ENCODE data around the gene C18orf63. TPM values are rescaled to one million over a fixed set of nuclear protein-coding genes. Genes with fewer than 3 reads are reported as not detected.

The C18orf63 gene
- total and polyA plus RNA-seq, 3 donors from 2014 or later: 9.8 to 22.1 (median 13.7) TPM

DNA sequence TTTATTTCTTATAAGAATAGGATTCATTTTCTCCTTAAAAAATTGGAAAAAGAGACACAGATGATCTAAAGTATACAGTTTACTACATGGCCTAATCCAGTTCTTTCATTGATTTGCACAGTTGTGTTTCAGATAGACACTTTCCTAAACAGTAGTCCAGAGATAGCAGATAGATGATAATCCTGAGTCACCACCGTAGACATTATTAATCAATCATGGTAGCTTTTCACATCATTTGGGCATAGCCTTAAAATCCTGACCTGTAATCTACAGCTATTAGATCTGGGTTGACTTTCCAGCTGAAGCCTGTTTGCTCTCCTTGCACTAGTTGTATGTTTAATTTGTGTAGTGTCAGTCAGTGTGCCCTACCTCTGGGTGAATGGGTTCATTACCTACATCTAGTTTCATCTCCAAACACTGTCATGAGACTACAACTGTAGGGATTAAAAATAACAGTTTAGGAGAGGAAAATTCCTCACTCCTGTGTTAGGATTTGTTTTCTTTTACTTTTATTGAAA is 14.1 kb downstream of the C18orf63 start:
- intact Hi-C loops (cut with DNase I; ENCODE audit: low total_unique reads): no loop called here
- H3K27ac ChIP-seq: no peak overlapping the region
- H3K9me3 ChIP-seq: no peaks in the 10 kb centered on the region
- no peaks in the 10 kb centered on the region for H3K4me1 ChIP-seq
- WGBS, 2 donors: 93 to 96% methylated on average over 1 of the region's 1 CpG
- H3K36me3 ChIP-seq (ENCODE audit: low read depth, missing control alignments): no peaks in the 10 kb centered on the region
- no peaks in the 10 kb centered on the region for H3K27me3 ChIP-seq
- no peak overlapping the region for H3K4me3 ChIP-seq
- no peak for DNase-seq
- TF ChIP-seq POLR2A (IDR thresholded peaks at IDR 0.05): no peak
- TF ChIP-seq, protein P1, sequence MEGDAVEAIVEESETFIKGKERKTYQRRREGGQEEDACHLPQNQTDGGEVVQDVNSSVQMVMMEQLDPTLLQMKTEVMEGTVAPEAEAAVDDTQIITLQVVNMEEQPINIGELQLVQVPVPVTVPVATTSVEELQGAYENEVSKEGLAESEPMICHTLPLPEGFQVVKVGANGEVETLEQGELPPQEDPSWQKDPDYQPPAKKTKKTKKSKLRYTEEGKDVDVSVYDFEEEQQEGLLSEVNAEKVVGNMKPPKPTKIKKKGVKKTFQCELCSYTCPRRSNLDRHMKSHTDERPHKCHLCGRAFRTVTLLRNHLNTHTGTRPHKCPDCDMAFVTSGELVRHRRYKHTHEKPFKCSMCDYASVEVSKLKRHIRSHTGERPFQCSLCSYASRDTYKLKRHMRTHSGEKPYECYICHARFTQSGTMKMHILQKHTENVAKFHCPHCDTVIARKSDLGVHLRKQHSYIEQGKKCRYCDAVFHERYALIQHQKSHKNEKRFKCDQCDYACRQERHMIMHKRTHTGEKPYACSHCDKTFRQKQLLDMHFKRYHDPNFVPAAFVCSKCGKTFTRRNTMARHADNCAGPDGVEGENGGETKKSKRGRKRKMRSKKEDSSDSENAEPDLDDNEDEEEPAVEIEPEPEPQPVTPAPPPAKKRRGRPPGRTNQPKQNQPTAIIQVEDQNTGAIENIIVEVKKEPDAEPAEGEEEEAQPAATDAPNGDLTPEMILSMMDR (IDR thresholded peaks at IDR 0.05): no peak

DNA sequence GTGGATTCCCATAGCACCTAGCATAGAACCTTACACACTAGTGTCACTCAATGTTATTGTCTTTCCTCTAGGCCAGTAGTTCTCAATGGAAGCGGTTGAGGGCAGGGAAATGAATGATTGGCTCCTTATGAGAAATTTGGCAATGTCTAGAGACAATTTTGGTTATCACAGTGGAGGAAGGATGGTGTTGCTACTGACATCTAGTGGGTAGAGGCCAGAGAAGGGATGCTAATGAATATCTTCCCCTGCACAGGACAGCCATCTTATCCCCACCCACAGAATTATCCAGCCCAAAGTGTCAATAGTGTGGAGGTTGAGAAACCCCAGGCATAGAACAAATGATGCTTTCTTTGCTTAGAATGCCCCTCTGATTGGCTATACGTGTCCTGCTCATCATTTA is 15.8 kb downstream of the C18orf63 start:
- no peaks in the 10 kb centered on the region for H3K27me3 ChIP-seq
- H3K36me3 ChIP-seq (ENCODE audit: low read depth, missing control alignments): no peaks in the 10 kb centered on the region
- DNase-seq: no peak
- intact Hi-C loops (cut with DNase I; ENCODE audit: low total_unique reads): no loop called here
- no peaks in the 10 kb centered on the region for H3K9me3 ChIP-seq
- H3K4me1 ChIP-seq: no peaks in the 10 kb centered on the region
- no peak for TF ChIP-seq POLR2A (IDR thresholded peaks at IDR 0.05)
- TF ChIP-seq, protein P1 (IDR thresholded peaks at IDR 0.05): peak in 2 of 3 experiments; percentile 22 to 33
- no peak overlapping the region for H3K27ac ChIP-seq
- 60 to 69% methylated on average over 2 of the region's 2 CpGs for whole genome bisulfite sequencing, 2 donors
- no peak overlapping the region for H3K4me3 ChIP-seq

DNA sequence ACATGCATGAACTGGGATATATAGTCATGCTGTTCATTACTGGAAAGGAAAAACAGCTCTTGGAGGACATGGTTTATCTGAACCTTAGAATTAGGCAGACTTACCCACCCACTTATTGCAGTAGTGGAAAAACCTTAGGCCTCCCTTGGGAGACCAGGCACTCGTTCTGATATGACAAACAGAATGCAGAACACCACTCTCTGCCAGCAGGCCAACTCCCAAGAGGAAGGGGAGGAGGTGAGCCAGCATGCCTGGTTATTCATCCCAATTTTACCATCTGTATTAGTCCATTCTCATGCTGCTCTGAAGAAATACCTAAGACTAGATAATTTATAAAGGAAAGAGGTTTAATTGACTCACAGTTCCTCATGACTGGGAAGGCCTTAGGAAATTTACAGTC is 17.5 kb downstream of the C18orf63 start:
- no peak for DNase-seq
- no peaks in the 10 kb centered on the region for H3K27me3 ChIP-seq
- TF ChIP-seq POLR2A (IDR thresholded peaks at IDR 0.05): no peak
- TF ChIP-seq, protein P1 (IDR thresholded peaks at IDR 0.05): no peak
- no peaks in the 10 kb centered on the region for H3K9me3 ChIP-seq
- no peak overlapping the region for H3K27ac ChIP-seq
- no peaks in the 10 kb centered on the region for H3K36me3 ChIP-seq (ENCODE audit: low read depth, missing control alignments)
- no peak overlapping the region for H3K4me3 ChIP-seq
- intact Hi-C loops (cut with DNase I; ENCODE audit: low total_unique reads): no loop called here
- WGBS, 2 donors: 33 to 50% methylated on average over 1 of the region's 1 CpG
- H3K4me1 ChIP-seq: peaks cover 6% of the 10 kb centered on the region

DNA sequence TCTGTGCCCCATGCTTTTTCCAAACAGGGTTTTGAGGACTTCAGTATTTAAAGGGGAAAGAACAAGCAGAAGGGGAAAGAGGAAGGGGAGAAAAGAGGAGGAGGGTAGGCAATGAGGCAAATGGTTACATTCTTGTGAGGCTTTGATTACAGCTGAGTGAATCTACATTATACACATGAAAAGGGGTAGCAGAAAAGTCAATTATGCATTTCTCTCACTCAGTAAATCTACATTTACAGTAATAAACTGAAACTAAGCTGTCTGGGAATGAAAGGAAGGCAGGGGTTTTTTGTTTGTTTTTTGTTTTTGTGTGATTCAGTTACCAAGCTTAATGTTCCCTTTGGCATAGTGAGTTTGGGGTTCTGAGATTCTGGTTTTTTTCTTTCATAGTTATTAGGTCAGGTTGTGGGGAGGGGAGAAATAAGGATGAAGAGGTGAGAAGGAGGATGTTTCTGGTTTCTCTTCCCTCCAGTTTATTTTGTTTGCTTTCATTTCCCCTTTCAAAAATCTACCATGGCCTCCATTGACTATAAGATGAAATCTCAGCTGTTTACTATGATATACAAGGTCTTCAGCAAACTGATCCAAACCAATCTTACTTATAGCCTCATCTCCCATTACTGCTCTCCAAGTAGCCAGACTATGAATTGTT is 18.7 kb downstream of the C18orf63 start:
- no peaks in the 10 kb centered on the region for H3K9me3 ChIP-seq
- no peak for DNase-seq
- no peaks in the 10 kb centered on the region for H3K36me3 ChIP-seq (ENCODE audit: low read depth, missing control alignments)
- no peak overlapping the region for H3K27ac ChIP-seq
- H3K27me3 ChIP-seq: no peaks in the 10 kb centered on the region
- H3K4me3 ChIP-seq: no peak overlapping the region
- H3K4me1 ChIP-seq: peaks cover 6% of the 10 kb centered on the region
- TF ChIP-seq, protein P1 (IDR thresholded peaks at IDR 0.05): no peak
- TF ChIP-seq POLR2A (IDR thresholded peaks at IDR 0.05): no peak
- intact Hi-C loops (cut with DNase I; ENCODE audit: low total_unique reads): no loop called here

DNA sequence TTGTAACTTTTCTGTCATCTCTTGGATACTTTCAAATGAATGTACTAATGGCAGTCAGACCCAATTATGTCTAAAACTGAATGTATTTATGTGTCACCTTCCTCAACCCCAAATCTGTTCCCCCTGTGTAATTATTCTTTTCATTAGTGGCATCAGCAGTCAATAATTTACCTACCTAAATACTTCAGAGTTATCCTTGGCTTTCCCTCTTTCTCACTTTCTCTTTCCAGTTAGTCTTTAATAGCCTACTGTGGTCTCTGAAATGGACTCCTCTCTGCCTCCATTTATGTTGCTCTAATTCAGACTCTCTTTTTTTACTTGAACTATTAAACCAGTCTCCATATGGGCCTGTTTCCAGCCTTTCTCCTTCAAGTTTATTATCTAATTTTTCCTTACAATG is 21.0 kb downstream of the C18orf63 start:
- intact Hi-C loops (cut with DNase I; ENCODE audit: low total_unique reads): no loop called here

More for the DNA sequence above, 21.0 kb downstream of the C18orf63 start:
- no peak for TF ChIP-seq POLR2A (IDR thresholded peaks at IDR 0.05)
- TF ChIP-seq, protein P1 (IDR thresholded peaks at IDR 0.05): no peak
- no peak for DNase-seq
- Histone ChIP-seq H3K9me3 (no peaks in the 10 kb centered on the region), H3K4me1 (peaks cover 6% of the 10 kb centered on the region), H3K4me3 (no peak overlapping the region), H3K27ac (no peak overlapping the region), H3K36me3 (ENCODE audit: low read depth, missing control alignments) (no peaks in the 10 kb centered on the region), H3K27me3 (no peaks in the 10 kb centered on the region)
